LNCaP clone FGC (cell line): ENCODE results near the gene CCDC127.
"Not testable (repeated sequence)": the region's sequence is repeated elsewhere in the genome, so short reads cannot be mapped to it uniquely, and the experiment has no call there.

ENCODE experiments used
- DNase-seq: peaks from one replicate; pipeline ENCODE4 v3.0.0-alpha.2; 2011; ENCODE audit warnings: low read depth
- H3K4me3 ChIP-seq: 2 replicates; pipeline ENCODE4 v1.5.1; 2011; ENCODE audit warnings: mild to moderate bottlenecking, low read depth, low read length, control low read depth
- CTCF ChIP-seq: IDR thresholded peaks from 2 replicates; pipeline ENCODE4 v1.5.1; 2012; ENCODE audit warnings: mild to moderate bottlenecking; ENCODE audit not compliant: control insufficient read depth, insufficient read depth; ENCODE audit errors: extremely low read depth

CCDC127 gene

GRCh38 chr5:231661-232060 lies 13.7 kb upstream of the CCDC127 start:
- no peak for DNase-seq
- TF ChIP-seq CTCF, result no peak
- no peak overlapping the region for H3K4me3 ChIP-seq

GRCh38 chr5:230711-231110 lies 12.8 kb upstream of the CCDC127 start:
- no peak for DNase-seq
- H3K4me3 ChIP-seq, result no peak overlapping the region
- TF ChIP-seq CTCF, result no peak

DNA sequence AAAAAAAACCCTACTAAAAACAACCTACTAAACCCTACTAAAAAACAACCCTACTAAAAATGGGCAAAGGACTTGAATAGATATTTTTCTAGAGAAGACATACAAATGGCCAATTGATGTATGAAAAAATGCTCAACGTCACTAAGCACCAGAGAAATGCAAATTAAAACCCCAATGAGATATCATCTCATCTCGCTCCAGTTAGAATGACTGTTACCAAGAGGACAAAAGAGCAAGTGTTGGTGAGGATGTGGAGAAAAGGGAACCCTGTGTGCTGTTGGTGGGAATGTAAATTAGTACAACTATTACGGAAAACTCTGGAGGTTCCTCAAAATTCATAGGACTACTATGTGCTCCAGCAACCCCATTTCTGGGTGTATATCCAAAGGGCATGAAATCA lies 10.9 kb upstream of the CCDC127 start:
- no peak for DNase-seq
- TF ChIP-seq CTCF, result no peak
- no peak overlapping the region for H3K4me3 ChIP-seq

DNA sequence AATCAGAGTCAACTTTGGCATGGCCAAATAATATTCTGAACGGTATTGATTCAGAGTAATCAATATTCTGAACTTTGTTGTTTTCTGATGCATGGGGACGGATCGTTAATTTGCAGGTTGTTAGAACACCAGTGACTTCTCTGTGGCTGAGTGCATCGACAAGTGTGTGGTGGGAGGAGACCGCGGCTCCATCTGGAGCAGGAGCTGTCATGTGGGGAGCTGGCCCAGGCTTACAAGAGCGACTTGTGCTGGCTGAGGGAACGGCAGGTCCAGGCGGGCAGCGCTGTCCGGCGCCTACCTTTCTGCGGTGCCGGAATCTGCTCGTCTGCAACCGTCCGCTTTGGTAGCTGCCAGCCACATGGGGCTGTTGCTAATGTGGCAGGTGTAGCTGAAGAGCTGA lies 9.4 kb upstream of the CCDC127 start:
- not testable (repeated sequence) for DNase-seq, H3K4me3 ChIP-seq

- TF ChIP-seq CTCF, result no peak
- DNase-seq, result no peak
- no peak overlapping the region for H3K4me3 ChIP-seq
Measured at GRCh38 chr5:225334-225733, 7.4 kb upstream of the CCDC127 start.

GRCh38 chr5:223791-224190 lies 5.8 kb upstream of the CCDC127 start:
- TF ChIP-seq CTCF, result no peak
- DNase-seq, result no peak
- H3K4me3 ChIP-seq, result no peak overlapping the region

GRCh38 chr5:222951-223715 lies 5.2 kb upstream of the CCDC127 start:
- not testable (repeated sequence) for H3K4me3 ChIP-seq, DNase-seq

DNA sequence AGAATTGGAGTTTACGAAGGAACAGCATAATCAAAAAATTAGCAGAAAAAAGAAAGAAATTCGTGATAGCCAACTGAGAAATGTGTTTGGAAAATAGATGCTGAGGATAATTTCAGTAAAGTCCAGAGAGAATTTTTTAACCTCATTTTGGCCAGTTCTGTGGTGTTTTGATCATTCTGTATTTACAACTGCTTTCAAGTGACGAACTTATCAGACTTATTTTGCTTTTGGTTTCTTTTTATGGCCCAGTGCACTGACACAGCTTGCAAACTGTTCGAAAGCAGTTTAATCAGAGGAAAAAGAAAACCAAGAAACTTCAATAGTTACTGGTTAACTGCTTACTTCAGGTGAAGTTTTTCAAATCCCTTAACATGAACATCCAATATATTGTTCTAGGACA lies 2.0 kb upstream of the CCDC127 start:
- no peak for TF ChIP-seq CTCF
- no peak overlapping the region for H3K4me3 ChIP-seq
- no peak for DNase-seq
